Liver (tissue), 9 donors: Measurements from ENCODE around the gene NPAS1. TPM values are rescaled to one million over a fixed set of nuclear protein-coding genes. Genes with fewer than 3 reads are reported as not detected.
A peak's percentile ranks its signal among the peaks of the same experiment; 100 is the strongest.

Experiments
- DNase-seq: peaks from one replicate; pipeline ENCODE4 v3.0.0-alpha.2; 2017; ENCODE audit warnings: low spot score
- H3K27ac ChIP-seq, 2 donors: one replicate each; pipeline ENCODE4 v1.7.0; 2013; ENCODE audit warnings: inconsistent platforms in 2 of 2, low read length in 2 of 2, control low read depth in 1 of 2, low read depth in 1 of 2, mild to moderate bottlenecking in 1 of 2
- H3K27me3 ChIP-seq, 4 donors: one replicate each; pipeline versions ENCODE4 v1.6.1 to v1.7.0; 2013; ENCODE audit warnings: low read length in 3 of 4, inconsistent platforms in 1 of 4, mild to moderate bottlenecking in 1 of 4, moderate library complexity in 1 of 4; ENCODE audit not compliant: control insufficient read depth in 4 of 4, insufficient read depth in 4 of 4
- H3K36me3 ChIP-seq, 4 donors: one replicate each; pipeline versions ENCODE4 v1.6.1 to v1.7.0; 2013; ENCODE audit warnings: low read length in 3 of 4, mild to moderate bottlenecking in 3 of 4, low read depth in 1 of 4, moderate library complexity in 1 of 4; ENCODE audit not compliant: control insufficient read depth in 4 of 4, insufficient read depth in 3 of 4
- H3K4me1 ChIP-seq, 4 donors: one replicate each; pipeline versions ENCODE4 v1.6.1 to v1.7.0; 2013; ENCODE audit warnings: low read length in 3 of 4, mild to moderate bottlenecking in 3 of 4, moderate library complexity in 1 of 4; ENCODE audit not compliant: control insufficient read depth in 4 of 4, insufficient read depth in 4 of 4
- H3K4me3 ChIP-seq, 3 donors: one replicate each; pipeline versions ENCODE4 v1.6.1 to v1.7.0; 2013; ENCODE audit warnings: low read length in 3 of 3, control low read depth in 1 of 3, low read depth in 1 of 3, mild to moderate bottlenecking in 1 of 3
- H3K9ac ChIP-seq, 2 donors: one replicate each; pipeline ENCODE4 v1.7.0; 2013; ENCODE audit warnings: low read length in 2 of 2, mild to moderate bottlenecking in 2 of 2, moderate library complexity in 2 of 2, control low read depth in 1 of 2, low read depth in 1 of 2
- H3K9me3 ChIP-seq, 4 donors: one replicate each; pipeline versions ENCODE4 v1.6.1 to v1.7.0; 2013; ENCODE audit warnings: low read length in 3 of 4; ENCODE audit not compliant: control insufficient read depth in 4 of 4
- ATF3 ChIP-seq: IDR thresholded peaks from 2 replicates; pipeline ENCODE4 v1.6.1; 2016; ENCODE audit warnings: antibody characterized with exemption
- CTCF ChIP-seq: fragments of 150-350 bp; IDR thresholded peaks from 2 replicates; pipeline ENCODE4 v1.5.1; 2017; ENCODE audit warnings: improper control_type of control experiment, low read depth, low read length; ENCODE audit not compliant: missing input control
- EGR1 ChIP-seq, 2 donors: IDR thresholded peaks; 2 replicates each; pipeline ENCODE4 v1.6.1; 2016 to 2018; ENCODE audit warnings: antibody characterized with exemption in 2 of 2, low read depth in 2 of 2
- FOXA1 ChIP-seq: IDR thresholded peaks from 2 replicates; pipeline ENCODE4 v1.6.1; 2016; ENCODE audit warnings: antibody characterized with exemption
- FOXA2 ChIP-seq: IDR thresholded peaks from 2 replicates; pipeline ENCODE4 v1.6.1; 2016; ENCODE audit warnings: antibody characterized with exemption
- GABPA ChIP-seq, 2 donors: IDR thresholded peaks in 1 of 2; conservative IDR thresholded peaks in 1 of 2; 2 replicates each; pipeline ENCODE4 v1.6.1; 2016; ENCODE audit warnings: antibody characterized with exemption in 2 of 2, mild to moderate bottlenecking in 1 of 2, moderate library complexity in 1 of 2
- HNF4A ChIP-seq, 2 donors: conservative IDR thresholded peaks; 2 replicates each; pipeline ENCODE4 v1.6.1; 2016; ENCODE audit warnings: antibody characterized with exemption in 2 of 2, mild to moderate bottlenecking in 2 of 2
- HNF4G ChIP-seq: IDR thresholded peaks from 2 replicates; pipeline ENCODE4 v1.6.1; 2016; ENCODE audit warnings: antibody characterized with exemption
- JUND ChIP-seq, 2 donors: IDR thresholded peaks; 2 replicates each; pipeline ENCODE4 v1.6.1; 2016; ENCODE audit warnings: antibody characterized with exemption in 2 of 2
- MAX ChIP-seq: IDR thresholded peaks from 2 replicates; pipeline ENCODE4 v1.6.1; 2016; ENCODE audit warnings: antibody characterized with exemption
- NR2F2 ChIP-seq: IDR thresholded peaks from 2 replicates; pipeline ENCODE4 v1.6.1; 2016; ENCODE audit warnings: antibody characterized with exemption
- RAD21 ChIP-seq, 2 donors: IDR thresholded peaks; 2 replicates each; pipeline ENCODE4 v1.6.1; 2016; ENCODE audit warnings: antibody characterized with exemption in 2 of 2, mild to moderate bottlenecking in 2 of 2
- REST ChIP-seq: IDR thresholded peaks from 2 replicates; pipeline ENCODE4 v1.6.1; 2016; ENCODE audit warnings: antibody characterized with exemption, mild to moderate bottlenecking
- RXRA ChIP-seq, 2 donors: IDR thresholded peaks; 2 replicates each; pipeline ENCODE4 v1.6.1; 2017 to 2018; ENCODE audit warnings: antibody characterized with exemption in 2 of 2, mild to moderate bottlenecking in 1 of 2
- SP1 ChIP-seq: IDR thresholded peaks from 2 replicates; pipeline ENCODE4 v1.6.1; 2018; ENCODE audit warnings: antibody characterized with exemption, mild to moderate bottlenecking
- TAF1 ChIP-seq: conservative IDR thresholded peaks from 2 replicates; pipeline ENCODE4 v1.6.1; 2016; ENCODE audit warnings: antibody characterized with exemption, mild to moderate bottlenecking
- YY1 ChIP-seq: IDR thresholded peaks from 2 replicates; pipeline ENCODE4 v1.6.1; 2016; ENCODE audit warnings: antibody characterized with exemption, mild to moderate bottlenecking
- ZBTB33 ChIP-seq: IDR thresholded peaks from 2 replicates; pipeline ENCODE4 v1.6.1; 2016; ENCODE audit warnings: antibody characterized with exemption
- WGBS: extraction: QIAGEN DNeasy Blood & Tissue Kit; methylation state at CpG from one replicate; pipeline ENCODE4 v1.1.7; 2013; 5-methylcytosine and 5-hydroxymethylcytosine counted together
- polyA plus RNA-seq, 2 donors: library from polyadenylated mRNA; stranded (reverse) in 1 of 2; unstranded in 1 of 2; fragments of 200-250 nt in 1 of 2; fragments of >200 nt in 1 of 2; fragmentation: Nextera tagmentation in 1 of 2; extraction: Ambion mirVana in 1 of 2; gene quantifications; one replicate each; pipeline versions ENCODE4 v1.2.1 to v1.2.3, GENCODE V29; 2013 to 2015
- total RNA-seq, 2 donors: library from RNA; depleted of rRNA; stranded (reverse); fragments of >200 nt; gene quantifications; one replicate each; pipeline ENCODE4 v1.2.3, GENCODE V29; 2014
- donor health status: healthy.
- donor health status: healthy.
- donor health status: healthy.
- donor health status: healthy.
- donor health status: healthy.

NPAS1 gene
- total and polyA plus RNA-seq, 4 donors, result 0.22 TPM; not detected in 3

- Histone ChIP-seq H3K36me3 (no peaks in the 10 kb centered on the region), H3K27me3 (no peaks in the 10 kb centered on the region), H3K9ac (no peak overlapping the region), H3K4me1 (peaks cover 19 to 52% (median 38%) of the 10 kb centered on the region in 4 donors), H3K4me3 (no peak overlapping the region), H3K9me3 (no peaks in the 10 kb centered on the region), H3K27ac (peak overlapping the region; percentile 44 to 52)
- 68% methylated on average over 8 of the region's 8 CpGs for WGBS
- DNase-seq, result no peak
- TF ChIP-seq EGR1 (IDR thresholded peaks at IDR 0.05; ENCODE audit: low read depth in 2 of 2), result no peak
- no peak for TF ChIP-seq CTCF
- no peak for TF ChIP-seq GABPA (IDR thresholded peaks at IDR 0.05 in 1 of 2, conservative IDR thresholded peaks at IDR 0.05 in 1 of 2)
- no peak for TF ChIP-seq TAF1
- no peak for TF ChIP-seq RAD21 (IDR thresholded peaks at IDR 0.05)
- TF ChIP-seq ZBTB33, result no peak
- TF ChIP-seq HNF4A (conservative IDR thresholded peaks at IDR 0.05), result no peak
- TF ChIP-seq MAX, result no peak
- no peak for TF ChIP-seq FOXA2
- TF ChIP-seq REST, result no peak
- no peak for TF ChIP-seq YY1
- TF ChIP-seq NR2F2, result no peak
- no peak for TF ChIP-seq SP1
- TF ChIP-seq FOXA1, result no peak
- TF ChIP-seq HNF4G, result no peak
- no peak for TF ChIP-seq JUND (IDR thresholded peaks at IDR 0.05)
- TF ChIP-seq RXRA (IDR thresholded peaks at IDR 0.05), result no peak
- no peak for TF ChIP-seq ATF3
Observed at GRCh38 chr19:46981286-46981945, 38.2 kb upstream of the NPAS1 start.
